C4-2B (cell line): Measurements from ENCODE around the gene INSIG1.

Source experiments
- CTCF ChIP-seq: fragments of 450-650 bp; conservative IDR thresholded peaks from 2 replicates; pipeline ENCODE4 v1.5.1; 2017; ENCODE audit warnings: mild to moderate bottlenecking
- ZFX ChIP-seq: fragments of 450-650 bp; IDR thresholded peaks from 2 replicates; pipeline ENCODE4 v1.6.1; 2017

GRCh38 chr7:155341463-155341983 is 43.8 kb downstream of the INSIG1 start:
- TF ChIP-seq CTCF (no peak), ZFX (no peak)
